GM12891 (cell line): ENCODE results near the gene TRIB2.

Experiments used
- DNase-seq: peaks from one replicate; pipeline ENCODE4 v3.0.0; 2011; ENCODE audit warnings: low spot score; ENCODE audit not compliant: insufficient read length
- FAIRE-seq: peaks from 2 replicates; lab custom pipeline; 2011; peaks lifted over from hg19 to GRCh38; lab: Jason Lieb, UNC
- PAX5 ChIP-seq: IDR thresholded peaks from 2 replicates; pipeline ENCODE4 v1.6.1; 2011; ENCODE audit warnings: low read length, moderate library complexity, mild to moderate bottlenecking; ENCODE audit not compliant: insufficient read depth, severe bottlenecking
- POLR2A ChIP-seq: IDR thresholded peaks from 2 replicates; pipeline ENCODE4 v1.6.1; 2011; ENCODE audit warnings: low read depth, low read length, control low read depth
- POLR2AphosphoS5 ChIP-seq: IDR thresholded peaks from 2 replicates; pipeline ENCODE4 v1.6.1; 2011; ENCODE audit warnings: low read depth, low read length, control low read depth
- POU2F2 ChIP-seq: IDR thresholded peaks from 2 replicates; pipeline ENCODE4 v1.6.1; 2011; ENCODE audit warnings: low read depth, mild to moderate bottlenecking, control low read depth, low read length, moderate library complexity
- SPI1 ChIP-seq: IDR thresholded peaks from 2 replicates; pipeline ENCODE4 v1.6.1; 2011; ENCODE audit warnings: low read depth, low read length, control low read depth
- TAF1 ChIP-seq: IDR thresholded peaks from 2 replicates; pipeline ENCODE4 v1.6.1; 2011; ENCODE audit warnings: low read depth, low read length, control low read depth

The TRIB2 gene

GRCh38 chr2:12762976-12763375, 46.2 kb downstream of the TRIB2 start:
- TF ChIP-seq POLR2A = no peak
- TF ChIP-seq POU2F2 = no peak
- TF ChIP-seq PAX5 = no peak
- TF ChIP-seq SPI1 = no peak
- TF ChIP-seq POLR2AphosphoS5 = no peak
- no peak for TF ChIP-seq TAF1
- DNase-seq = no peak
- no peak for FAIRE-seq

DNA sequence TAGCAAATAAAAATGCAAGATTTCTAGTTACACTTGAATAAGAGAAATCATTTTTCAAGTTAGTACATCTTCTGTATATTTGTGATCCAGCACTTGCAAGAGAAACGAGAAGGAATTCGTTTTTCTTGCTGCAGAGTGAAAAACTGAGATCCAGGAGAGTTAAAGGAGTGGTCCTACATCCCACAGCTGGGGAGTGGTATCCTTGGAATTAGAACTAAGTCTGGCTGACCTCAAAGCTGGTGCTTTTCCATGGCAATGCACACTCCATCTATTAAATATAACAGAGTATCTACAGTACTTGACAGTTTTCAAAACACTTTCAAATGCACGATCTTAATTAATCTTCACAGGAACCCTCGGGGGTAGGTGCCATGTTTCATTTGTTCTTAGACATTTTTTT, 46.8 kb downstream of the TRIB2 start:
- DNase-seq (no peak), FAIRE-seq (no peak)
- TF ChIP-seq POU2F2 (no peak), POLR2AphosphoS5 (no peak), SPI1 (no peak), POLR2A (no peak), TAF1 (no peak), PAX5 (no peak)

GRCh38 chr2:12764075-12764730, 47.5 kb downstream of the TRIB2 start:
- FAIRE-seq (no peak), DNase-seq (no peak)
- no peak for TF ChIP-seq POLR2A
- TF ChIP-seq TAF1 = no peak
- no peak for TF ChIP-seq PAX5
- TF ChIP-seq SPI1 = no peak
- TF ChIP-seq POU2F2 = no peak
- TF ChIP-seq POLR2AphosphoS5 = no peak

GRCh38 chr2:12764849-12765605, 48.3 kb downstream of the TRIB2 start:
- FAIRE-seq (no peak), DNase-seq (no peak)
- no peak for TF ChIP-seq TAF1
- no peak for TF ChIP-seq POU2F2
- no peak for TF ChIP-seq SPI1
- TF ChIP-seq POLR2AphosphoS5 = no peak
- no peak for TF ChIP-seq POLR2A
- no peak for TF ChIP-seq PAX5

- TF ChIP-seq POU2F2 (no peak), POLR2A (no peak), TAF1 (no peak), PAX5 (no peak), SPI1 (no peak), POLR2AphosphoS5 (no peak)
- DNase-seq = no peak
- FAIRE-seq = no peak
These were observed 49.7 kb downstream of the TRIB2 start for GRCh38 chr2:12766421-12766879.

GRCh38 chr2:12767541-12767940, 50.8 kb downstream of the TRIB2 start:
- FAIRE-seq (no peak), DNase-seq (no peak)
- TF ChIP-seq POLR2A (no peak), POU2F2 (no peak), TAF1 (no peak), SPI1 (no peak), PAX5 (no peak), POLR2AphosphoS5 (no peak)

DNA sequence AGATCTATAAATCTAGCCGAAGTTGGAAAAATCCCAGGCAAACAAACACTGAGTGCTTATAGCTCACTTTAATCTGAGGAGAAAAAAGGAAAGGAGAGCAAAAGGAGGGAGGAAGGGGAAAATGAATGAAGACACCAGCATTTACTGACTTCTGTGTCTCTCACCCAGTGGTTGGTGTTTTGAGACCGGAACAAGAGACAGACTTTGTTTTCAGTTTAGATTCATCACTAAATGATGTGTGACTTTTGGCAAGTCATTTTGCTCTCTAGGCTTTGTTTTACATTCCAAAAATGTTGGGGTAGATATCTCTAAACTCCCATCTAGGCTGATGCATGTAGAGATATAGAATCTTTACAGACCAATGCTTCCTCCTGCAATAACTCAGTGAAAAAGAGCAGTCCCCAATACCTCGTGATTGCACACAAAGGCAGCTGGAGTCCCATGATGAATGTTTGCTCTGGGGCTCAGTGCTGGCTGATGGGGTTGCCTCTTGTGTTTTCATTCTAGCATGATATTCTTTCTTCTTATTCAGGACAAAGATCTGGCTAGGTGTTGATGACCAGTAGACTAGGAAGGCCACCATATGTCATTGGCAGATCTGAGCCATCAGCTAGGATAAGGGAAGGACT, 51.4 kb downstream of the TRIB2 start:
- no peak for FAIRE-seq
- no peak for DNase-seq
- TF ChIP-seq POU2F2 (no peak), PAX5 (no peak), POLR2AphosphoS5 (no peak), POLR2A (no peak), SPI1 (no peak), TAF1 (no peak)

DNA sequence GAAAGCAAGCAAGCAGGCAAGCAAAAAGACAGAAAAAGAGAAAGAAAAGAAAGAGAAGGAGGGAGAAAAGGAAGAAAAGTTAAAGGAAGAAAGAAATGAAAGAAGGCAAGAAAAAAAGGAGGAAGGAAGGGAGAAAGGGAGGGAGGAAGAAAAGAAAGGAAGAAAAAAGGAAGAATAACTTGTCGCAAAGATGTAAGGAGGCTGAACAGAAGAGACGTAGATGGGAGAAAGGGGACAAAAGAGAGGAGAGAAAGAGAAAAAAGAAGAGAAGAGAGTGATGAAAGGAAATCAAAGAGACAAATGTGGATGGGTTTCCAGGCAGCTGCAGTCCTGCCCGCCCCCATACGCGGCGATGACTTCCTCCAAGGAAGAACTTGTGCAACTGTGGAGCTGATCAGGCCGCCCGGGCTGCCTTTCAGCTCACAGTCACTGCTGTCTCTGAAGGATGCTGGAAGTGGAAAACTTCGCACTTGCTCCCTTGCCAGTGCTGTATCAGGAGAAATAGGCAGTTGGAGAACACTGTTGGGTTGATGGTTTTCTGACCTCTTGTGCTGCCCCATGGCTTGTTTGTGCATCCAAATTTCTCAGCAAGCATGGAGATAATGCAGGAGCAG, 52.9 kb downstream of the TRIB2 start:
- FAIRE-seq = no peak
- DNase-seq = no peak
- no peak for TF ChIP-seq PAX5
- TF ChIP-seq POLR2AphosphoS5 = no peak
- no peak for TF ChIP-seq SPI1
- TF ChIP-seq POU2F2 = no peak
- TF ChIP-seq TAF1 = no peak
- TF ChIP-seq POLR2A = no peak

- FAIRE-seq (no peak), DNase-seq (no peak)
- TF ChIP-seq POLR2AphosphoS5 (no peak), PAX5 (no peak), SPI1 (no peak), POU2F2 (no peak), POLR2A (no peak), TAF1 (no peak)
These were observed 53.7 kb downstream of the TRIB2 start for GRCh38 chr2:12770300-12770968.
